C1 segment of cervical spinal cord (tissue), 14 donors: ENCODE results near the gene TSC22D1.

Experiments used
- DNase-seq, 14 donors: peaks; one replicate each; lab custom pipeline; 2025; lab: John Stamatoyannopoulos, UW

TSC22D1 gene

DNA sequence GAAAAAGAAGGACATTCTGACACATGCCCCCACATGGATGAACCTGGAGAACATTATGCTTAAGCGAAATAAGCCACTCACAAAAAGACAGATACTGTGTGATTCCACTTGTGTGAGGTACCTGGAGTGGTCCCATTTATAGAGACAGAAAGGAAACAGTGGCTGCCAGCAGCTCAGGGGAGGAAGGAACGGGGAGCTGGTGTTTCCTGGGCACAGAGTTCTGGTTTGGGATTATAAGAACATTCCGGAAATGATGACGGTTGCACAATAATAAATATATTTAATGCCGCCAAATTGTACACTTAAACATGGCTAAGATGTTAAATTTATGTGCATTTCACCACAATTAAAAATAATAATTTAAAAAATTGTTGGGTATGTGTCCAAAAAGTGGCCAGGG is 169.5 kb downstream of the TSC22D1 start:
- no peak for DNase-seq

DNA sequence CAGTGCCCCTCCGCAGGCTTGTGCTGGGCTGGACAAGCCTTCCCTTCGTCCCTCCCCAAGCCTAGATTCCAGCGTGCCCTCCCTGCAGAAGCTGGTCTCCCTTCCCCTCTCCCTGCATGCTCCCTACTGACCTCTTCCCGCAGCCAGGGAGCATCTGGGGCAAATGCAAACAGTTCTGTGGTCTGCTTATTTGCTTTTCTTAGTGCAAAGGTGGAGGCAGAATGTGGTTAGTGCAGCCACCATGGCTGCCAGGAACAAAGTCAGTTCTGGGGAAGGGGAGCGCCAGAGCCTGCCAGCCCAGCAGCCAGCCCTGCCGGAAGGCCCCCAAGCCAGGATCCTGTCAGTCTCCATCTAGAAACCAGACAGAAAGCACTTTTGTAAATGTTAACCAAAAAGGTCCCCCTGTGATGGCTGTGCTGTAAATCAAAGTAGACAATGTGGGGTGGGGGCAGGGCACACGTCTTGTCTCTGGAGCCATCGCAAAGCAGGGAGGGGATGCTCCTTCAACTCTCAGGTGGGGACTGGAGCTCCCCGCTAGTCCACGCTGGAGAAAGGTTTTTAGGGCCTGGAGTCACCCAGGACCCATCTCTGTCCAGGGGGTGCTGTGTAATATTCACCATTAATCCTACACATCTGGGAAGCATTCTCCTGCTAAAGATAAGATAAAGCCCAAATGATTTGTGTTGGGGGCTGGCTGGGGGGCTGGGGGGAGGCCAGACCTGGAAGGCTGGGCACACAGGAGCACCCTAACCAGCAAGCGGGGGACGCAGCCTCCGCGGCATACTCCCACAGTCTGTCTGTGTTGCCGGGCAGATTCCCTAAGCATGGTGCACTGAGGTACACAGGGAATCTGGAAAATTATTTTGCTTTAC is 171.6 kb downstream of the TSC22D1 start:
- DNase-seq = no peak

DNA sequence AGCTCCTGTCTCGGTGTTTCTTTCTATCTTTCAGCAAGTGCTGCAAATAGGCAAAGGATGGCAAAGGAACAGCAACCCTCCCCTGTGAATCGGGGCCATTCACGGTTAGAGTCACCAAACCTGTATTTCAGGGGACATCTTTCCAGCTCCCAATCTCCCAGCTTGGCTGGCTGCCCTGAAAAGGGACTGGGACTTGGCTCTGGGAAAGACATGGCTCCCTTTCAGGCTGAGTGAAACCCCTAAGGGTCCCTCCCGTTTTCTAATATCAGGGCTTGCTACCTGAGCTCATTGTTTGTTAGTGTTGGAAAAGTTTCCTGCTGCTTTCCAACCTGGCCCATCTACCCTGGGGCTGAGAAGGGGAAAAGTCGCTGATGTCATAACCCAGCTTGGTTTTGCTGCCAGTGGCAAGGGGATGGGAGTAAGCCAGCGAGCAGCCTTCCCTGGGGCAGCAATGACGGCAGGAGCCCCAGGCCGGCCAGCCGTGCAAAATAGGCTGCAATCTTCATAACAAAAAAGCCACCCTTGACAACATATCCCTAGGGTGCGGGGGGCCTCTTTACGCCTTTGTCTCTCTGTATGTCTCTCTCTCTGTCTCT is 172.6 kb downstream of the TSC22D1 start:
- peak in 1 of 14 donors; percentile 46 for DNase-seq

DNA sequence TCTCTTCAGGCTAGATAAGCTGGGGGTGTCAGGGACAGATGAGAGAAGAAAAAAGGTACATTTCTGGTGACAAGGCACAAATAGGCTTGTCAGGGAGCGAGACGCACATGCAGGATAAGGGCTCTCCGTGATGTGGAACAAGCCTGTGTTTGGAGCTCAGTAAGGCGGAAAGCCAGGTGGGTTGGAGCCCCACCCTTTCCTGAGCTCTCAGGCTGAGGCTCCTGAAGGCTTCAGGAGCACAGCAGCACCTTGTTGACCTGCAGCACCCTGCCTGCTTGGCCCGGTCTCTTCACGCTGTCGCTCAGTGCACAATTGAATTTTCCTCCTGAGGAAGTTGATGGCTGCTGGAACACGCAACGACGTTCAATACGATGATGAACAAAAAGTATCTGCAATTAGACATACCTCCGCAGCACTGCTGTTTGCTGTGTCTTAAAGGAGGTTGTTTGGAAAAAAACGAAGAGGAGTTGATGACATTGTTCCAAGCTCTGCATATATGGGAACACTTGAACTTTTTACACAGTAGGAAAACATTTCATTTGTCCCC is 173.2 kb downstream of the TSC22D1 start:
- DNase-seq = peak in 1 of 14 donors; percentile 12

DNA sequence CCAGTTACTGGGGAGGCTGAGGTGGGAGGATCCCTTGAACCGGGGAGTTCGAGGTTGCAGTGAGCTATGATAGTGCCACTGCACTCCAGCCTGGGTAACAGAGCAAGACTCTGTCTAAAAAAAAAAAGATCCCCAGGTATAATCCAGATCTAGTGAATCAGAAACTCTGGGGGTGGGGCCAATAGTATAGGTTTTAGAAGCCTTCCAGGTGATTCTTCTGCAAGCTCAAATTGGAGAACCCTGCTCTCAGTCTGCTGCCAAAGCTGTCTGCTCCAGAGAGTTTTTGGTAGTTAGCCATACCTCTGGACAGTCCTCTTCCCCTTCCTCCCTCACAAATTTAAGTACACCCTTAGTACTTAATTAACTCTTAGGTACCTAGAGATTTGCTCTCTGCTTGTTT is 174.6 kb downstream of the TSC22D1 start:
- DNase-seq = no peak

DNA sequence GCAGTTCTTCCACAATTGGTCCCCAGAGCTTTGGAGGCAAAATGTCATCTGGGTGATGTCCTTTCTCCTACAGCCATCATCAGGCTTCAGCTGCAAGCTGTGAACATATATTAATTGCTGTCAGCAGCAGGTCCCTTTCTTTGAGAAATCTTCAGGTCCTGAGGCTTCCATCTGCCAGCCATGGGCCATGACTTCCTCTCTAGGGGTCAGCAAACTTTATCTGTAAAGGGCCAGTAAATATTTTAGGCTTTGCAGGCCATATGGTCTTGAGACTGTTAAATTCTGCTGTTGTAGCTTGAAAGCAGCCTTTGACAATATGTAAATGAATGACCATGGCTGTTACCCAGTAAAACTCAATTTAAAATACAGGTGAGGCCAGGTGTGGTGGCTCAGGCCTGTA is 175.4 kb downstream of the TSC22D1 start:
- no peak for DNase-seq

DNA sequence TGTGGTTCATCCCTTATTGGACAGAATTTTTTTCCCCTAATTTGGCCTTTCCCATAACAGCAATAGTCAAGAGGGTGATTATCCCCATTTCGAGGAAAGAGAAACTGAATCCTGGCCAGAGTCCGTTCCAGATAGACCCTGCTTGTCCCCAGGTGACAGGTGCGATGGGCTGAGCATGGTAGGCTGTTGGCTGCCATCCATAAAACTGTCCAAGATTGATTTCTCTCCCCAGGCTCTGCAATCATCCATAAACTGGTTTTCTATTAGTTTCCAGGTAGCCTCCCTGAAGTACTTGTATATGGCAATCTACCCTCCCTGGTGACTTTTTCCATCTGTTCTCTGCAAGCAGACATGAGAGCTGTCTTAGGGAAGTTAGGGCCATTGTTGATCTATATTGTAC is 177.1 kb downstream of the TSC22D1 start:
- DNase-seq = no peak

DNA sequence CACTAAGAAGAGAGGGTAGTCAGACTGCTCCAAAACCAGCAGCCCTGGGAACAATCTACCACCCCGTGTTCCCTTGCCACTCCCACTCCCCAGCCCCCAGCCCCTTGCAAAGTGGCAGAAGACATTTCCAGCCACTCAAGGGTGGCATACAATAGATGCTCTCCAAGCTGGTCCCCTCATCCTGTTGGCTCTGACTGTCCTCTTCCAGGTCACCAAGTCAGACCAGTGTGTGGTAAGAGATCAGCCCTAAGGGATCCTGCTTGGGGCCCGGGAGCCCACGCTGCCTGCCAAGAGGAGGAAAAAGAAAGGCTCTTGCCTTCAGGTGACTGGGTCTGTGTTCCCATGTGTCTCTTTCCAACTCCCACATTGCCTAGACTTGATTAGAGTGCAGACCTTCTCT is 177.5 kb downstream of the TSC22D1 start:
- no peak for DNase-seq

DNA sequence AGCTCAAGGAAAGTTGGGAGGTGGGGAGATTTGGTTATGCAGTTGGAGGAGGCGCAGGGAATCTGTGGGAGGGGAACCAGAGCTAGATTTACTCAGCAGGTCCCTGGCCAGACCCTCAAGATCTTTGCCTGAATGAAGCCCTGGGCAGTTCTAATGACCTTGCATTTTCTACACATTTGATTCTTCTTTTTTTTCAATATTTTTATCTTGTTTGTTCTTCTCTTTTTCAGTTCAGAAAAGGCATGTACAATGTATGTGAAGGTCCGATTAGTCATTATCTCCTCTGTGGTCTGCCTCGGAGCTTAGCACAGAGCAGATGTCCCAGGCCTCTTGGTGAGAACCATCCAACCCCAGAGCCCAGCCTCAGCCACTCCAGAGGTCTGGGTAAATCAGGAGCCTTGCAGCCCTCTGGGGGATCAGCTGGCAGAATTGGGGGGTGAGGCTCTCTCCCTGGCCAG is 178.3 kb downstream of the TSC22D1 start:
- no peak for DNase-seq

DNA sequence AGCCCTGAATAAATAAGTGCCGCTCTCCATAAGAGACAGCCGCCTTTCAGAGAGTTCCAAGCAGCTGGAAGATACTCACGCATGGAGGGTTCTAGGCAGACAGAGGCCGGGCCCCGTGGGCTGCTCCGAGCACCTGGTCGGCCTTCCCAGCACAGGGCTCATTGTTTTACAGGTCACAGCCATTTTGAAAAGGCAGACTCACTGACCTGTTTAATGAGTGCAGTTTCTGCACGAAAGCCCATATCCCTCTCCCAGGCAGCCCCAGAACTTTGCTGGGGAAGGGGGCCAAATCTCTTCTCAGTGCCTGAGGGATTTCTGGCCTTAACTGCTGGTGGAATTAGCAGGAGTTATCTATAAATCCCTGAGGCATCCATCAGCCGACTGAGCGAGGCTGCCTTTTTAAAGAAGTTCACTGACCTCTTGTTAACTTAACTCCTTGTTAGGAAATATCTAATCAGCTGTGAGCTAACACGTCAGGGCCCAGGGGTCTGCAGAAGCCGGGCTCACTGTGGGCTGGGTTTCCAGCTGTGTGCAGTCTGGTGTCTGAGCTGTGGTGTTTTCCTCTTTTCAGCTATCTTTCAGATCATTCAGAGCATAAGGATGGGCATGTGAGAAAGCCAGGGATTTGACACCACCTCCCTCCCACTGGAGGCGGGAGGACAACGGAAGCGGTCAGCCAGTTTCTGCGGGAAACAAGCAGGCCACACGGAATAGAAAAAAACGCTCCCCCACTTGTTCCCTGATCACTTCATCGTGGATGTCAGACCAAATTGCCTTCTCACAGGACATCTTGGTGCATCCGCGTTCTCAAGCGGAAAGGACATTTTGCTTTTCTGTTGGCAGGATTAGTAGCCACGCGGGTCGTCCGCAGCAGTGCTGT is 179.2 kb downstream of the TSC22D1 start:
- peak in 1 of 14 donors; percentile 56 for DNase-seq

DNA sequence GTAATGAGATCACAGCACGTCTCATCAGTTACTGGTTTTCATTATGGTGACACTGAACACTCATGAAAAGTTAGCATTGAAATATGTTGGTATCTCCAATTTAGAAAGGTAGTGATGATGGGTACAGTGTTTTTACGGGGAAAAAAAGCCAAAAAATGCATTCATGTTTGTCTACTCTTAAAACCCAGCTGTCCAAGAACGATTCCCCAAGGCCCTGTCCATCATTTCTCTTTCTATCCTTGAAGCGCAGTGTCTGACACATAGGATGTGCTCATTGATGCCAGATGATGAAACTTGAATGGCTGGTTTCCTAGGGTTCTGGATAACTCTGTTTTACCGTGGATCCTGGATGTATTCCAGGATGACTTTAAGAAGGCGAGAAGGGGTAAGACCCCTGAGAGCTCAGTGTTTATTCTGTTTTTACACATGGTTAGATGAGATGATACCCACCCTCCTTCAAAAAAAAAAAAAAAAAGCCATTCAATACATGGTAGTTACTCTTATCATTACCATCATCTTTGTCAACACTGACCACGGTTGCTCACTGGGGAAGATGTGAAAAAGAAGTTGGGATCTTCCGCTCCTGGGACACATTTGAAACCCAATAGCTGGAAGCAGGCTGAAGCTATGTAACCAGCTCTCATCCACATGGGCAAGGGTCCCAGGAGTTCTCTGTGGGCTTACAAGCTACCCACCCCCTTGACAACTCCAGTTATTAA is 180.0 kb downstream of the TSC22D1 start:
- DNase-seq = no peak

DNA sequence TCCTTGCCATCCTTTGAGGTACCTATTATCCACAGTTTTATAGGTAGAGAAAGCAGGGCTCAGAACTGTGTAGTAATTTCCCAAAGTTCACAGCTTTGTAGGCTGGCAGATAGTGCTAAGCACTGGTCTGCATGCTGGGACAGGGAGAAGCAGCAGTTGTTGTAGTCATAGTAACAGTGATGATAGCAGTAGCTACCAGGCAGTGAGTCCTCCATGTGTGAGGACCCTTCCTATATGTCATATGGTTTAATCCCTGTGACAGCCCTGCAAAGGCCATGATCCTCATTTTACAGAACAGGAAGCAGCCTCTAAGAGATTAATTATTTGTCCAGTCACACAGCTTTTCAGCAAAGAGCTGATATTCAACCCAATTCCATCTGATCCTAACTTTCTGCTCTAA is 181.5 kb downstream of the TSC22D1 start:
- no peak for DNase-seq

DNA sequence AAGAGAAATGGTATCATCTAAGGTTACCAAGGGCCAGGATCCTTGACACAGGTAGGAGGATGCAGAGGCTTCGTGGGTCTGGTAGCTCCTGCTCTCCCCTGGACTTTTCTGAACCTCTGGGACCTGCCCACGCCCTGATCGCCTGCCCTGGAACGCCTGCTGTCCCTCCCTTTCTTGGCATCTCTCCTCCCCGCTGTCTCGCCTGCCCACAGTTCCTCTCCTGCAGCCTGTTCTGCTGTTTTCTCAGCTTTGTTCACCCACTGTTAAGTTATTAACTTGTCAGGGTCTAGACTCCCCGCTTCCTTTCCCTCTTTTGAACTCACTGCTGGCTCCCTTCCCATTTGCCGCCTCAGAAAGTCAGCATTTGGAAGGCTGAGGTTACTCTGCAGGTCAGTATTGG is 182.7 kb downstream of the TSC22D1 start:
- DNase-seq = no peak

DNA sequence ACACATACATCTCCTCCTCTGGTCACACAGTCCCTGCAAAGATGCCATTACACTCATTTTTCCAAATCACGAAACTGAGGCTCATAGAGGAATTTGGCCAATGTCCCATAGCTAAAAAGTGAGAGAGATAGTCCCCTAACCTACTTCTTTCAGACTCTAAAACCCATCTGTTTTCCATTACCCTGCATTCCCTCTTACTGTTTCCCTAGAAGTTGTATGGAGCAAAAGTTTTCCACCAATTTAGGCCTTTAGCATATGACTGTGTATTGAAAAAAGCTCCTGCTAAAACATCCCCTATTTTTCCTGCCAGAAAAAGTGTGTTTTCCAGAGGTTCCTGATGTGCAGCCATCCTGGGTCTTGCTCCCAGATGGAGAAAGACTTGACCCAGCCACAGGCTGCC is 186.3 kb downstream of the TSC22D1 start:
- DNase-seq = no peak

DNA sequence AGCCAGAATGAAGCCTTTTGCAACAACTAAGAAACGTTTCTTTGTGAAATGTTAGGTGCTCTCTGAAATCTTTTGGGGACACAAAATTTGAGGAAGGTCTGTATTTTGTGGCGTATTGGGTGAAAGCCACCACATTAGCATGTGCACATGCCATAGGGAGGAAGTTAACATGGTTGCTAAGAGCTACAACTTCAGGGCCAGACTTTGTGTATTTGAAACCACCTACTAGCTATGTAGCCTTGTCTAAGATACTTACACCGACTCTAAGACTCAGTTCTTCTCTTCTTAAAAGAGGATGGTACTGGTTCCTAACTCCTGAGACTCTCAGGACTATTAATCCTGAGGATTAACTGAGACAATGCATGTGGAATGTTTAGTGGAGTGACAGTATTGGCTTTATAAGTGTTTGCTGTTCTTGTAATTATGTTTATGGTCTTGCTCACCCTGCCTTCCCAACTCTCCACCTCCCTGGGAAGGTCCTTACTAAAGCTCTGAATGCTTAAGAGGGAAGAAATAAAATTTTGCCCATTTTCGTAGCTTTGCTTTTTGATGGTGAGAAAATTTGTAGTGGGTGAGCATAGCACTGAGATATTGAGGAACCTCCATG is 187.0 kb downstream of the TSC22D1 start:
- DNase-seq = no peak

DNA sequence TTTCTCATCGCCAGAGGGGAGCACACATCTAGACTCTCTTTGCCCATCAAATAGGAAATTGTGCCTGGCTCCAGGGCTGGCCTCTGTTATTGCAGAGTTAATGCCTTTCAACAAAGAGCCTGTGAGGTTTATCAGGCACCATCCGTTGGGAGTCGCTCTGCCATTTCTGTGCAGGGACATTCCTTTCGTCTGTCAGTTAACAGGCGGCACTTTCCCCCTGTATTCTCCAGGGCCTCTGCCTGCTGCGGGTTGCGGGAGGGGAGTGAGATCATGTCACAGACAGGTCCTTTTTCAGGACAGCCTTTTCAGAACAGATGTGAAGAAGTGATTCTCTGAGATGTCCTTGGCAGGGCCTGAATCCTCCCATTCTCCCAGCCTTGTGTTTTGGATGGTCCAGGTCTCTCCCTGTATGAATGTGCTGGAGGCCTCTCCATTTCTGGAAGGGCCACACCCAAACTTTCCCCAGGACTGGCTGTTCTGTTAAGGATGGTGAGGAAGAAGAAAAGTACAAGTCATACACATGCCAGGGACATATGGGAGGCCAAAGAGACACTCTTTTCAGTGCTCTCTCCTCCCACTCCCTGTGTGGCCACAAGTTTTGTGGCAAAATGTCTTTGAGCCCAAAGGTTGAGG is 187.6 kb downstream of the TSC22D1 start:
- DNase-seq = no peak

DNA sequence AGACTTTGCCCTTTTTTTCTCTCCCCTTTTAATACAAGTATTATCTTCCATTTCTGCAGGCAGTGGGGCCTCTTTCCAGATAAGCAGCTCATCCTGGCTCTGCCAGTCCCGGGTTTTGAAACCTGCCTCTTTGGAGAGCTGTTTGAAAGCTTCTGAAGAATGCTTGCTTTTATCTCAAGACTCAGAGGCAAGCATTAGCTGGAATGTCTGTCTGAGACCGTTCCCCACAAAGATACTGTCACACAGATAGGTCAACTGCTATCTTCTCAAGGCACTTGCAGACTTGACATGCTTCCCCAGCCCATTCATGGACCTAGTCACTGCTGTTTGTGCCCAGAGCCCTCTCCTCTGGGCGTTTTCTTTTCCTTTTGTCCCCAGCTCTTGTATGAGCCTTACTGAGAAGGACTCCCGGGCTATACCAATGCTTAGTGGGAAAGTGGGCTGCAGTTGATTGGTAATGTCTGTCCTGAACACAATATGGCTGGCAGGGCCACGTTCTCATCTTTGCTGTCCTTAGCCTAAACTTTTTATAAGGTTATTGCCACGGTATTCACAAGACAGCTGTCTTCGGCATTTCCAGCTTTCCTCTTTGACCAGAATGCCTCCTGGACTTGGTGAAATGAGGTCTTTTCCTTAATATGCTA is 189.1 kb downstream of the TSC22D1 start:
- DNase-seq = no peak

DNA sequence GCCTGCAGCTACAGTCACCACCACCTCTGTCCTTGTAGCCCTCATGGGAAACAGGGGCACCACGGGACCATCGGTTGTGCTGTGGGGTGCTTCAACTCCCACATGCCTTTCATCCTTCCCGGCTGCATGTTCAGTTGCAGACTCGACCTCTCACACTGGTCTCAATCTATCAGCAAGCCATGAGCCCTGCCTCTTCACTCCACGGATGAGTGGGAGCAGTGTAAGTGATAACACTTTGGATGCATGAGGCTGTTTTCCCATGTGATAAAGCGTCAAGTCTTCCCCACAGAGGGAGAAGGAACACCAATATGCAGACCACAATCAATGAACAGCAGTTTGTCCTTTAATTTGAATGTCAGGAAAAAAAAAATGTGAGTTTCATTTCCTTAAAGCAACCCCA is 190.3 kb downstream of the TSC22D1 start:
- no peak for DNase-seq

DNA sequence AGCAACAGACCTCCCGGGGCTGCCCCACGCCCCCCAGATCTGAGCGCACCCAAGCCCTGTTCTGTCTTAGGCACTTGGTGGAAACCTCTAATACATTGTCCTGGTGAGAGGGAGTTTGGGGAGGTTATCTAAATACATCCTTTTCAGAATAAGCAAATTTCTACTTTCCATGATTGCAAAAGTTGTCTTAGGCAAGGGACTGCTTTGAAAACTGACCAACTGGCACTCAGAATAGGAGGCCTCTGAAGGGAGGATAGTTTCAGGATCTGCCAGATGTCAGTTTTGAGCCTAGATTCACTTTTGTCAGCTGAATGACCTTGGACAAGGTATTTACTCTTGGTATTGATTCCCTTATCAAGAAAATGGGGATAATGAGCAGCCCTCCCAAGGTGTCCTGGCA is 190.7 kb downstream of the TSC22D1 start:
- DNase-seq = no peak

DNA sequence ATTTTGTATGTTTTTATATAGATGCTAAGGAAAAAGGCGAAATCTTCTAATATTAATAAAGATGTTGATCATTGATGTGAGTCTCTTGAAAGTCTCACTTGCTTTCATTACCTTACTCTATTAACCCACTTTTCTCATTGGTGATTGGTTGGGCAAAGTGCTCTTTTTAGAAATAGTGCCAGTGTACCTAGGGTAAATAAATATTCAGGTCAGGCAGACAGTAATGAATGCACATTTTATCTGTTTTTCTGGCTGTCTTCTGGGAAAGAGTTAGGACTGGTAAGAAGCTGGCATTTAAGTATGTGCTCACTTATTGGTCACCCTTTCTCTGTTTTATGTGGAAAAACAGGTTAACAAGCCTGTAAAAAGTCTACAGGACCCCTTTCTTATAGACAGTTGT is 191.4 kb downstream of the TSC22D1 start:
- no peak for DNase-seq
